GM21737 (cell line): ENCODE data around the gene CEACAM7.
"Not testable (repeated sequence)": the region's sequence is repeated elsewhere in the genome, so short reads cannot be mapped to it uniquely, and the experiment has no call there.

Experiments
- ATAC-seq: cut with Tn5 transposase; IDR thresholded peaks from one replicate; pipeline ENCODE4 v1.9.1; 2021; ENCODE audit warnings: mild to moderate bottlenecking, moderate library complexity; ENCODE audit not compliant: unreplicated experiment

CEACAM7 gene

DNA sequence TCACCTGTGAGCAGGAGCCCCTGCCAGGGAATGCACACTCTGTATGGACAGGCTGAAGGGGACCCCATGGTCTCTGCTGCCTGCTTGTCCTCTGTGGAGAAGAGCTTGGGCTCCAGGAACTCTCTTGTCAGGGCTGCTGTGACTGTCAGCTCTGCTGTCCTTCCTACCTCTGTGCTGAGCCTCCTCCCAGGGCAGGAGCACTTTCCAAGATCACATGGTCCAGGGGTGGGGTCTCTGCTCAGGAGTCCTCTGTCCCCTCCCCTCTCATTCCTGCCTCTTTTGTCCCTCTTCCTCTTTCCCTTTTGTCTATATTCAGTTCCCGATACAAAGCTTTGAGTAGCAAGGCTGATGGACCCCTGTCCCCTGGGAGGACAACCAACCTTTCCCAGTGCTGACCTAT, at the start of gene CEACAM7:
CEACAM7 (minus strand) TSS at position 173 of the 400 bp plus-strand sequence; CDS start at position 68, 105 bp downstream.
- ATAC-seq, result no peak

DNA sequence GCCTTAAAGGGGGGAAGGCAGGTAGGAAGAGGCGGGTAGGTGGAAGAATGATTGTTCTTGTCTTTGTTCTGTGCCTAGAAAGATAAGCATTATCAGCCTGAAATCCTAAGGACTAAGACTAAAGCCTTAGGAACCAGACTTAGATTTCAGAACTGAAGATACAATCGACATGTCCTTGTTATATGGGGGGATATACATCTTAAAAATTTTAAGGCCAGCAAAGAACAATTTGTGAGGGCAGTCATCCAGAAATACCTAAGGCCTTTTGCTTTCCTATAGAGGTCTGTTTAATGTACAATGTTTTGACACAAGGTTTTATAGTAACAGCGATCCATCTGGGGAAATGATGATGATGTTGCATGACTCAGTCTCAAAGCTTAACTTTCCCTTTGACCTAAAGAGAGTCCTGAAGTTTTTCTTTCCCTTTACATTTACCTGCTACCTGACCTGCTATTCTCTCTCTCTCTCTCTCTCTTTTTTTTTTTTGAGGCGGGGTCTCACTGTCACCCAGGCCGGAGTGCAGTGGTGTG, 47.1 kb upstream of the CEACAM7 start:
- ATAC-seq, result no peak

GRCh38 chr19:41734585-41734984, 46.5 kb upstream of the CEACAM7 start:
- no peak for ATAC-seq

DNA sequence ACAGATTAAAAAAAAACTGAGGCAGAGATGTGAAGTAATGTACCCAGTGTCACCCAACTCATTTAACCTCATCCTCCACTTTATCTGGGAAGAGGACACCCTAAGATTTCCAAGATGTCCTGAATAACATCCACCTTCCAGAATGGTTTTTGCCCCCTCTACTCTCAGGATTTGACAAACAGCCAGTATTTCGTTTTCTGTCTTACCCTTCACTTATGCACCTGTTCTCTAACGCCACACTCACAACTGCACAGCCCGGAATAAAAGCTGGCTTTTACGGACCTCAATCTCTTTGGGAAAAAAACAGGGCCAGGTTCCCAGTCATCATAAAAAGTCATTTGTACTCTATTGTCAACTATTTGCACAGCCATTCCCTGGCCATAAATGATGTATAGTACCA, 46.1 kb upstream of the CEACAM7 start:
- ATAC-seq, result no peak

DNA sequence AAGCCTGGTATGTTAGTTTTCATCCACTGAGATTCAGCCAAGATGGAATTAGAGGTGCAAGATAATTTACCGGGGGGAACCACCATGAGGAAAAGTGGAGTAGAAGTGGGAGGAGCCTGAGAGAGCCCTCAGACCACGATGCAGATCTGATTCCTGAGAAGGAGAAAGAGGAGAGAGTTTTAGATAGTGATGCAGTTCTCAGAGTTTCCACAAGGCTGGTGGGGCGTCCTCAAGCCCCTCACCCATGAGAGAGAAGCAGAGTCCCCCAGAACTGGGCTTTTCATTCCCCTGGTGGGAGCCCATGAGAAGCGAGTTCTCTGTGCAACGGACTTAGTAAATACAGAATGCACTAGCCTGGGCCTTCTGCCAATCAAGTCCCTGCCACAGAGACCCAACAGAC, 38.4 kb upstream of the CEACAM7 start:
- no peak for ATAC-seq

GRCh38 chr19:41720103-41720502, 32.0 kb upstream of the CEACAM7 start:
- no peak for ATAC-seq

- ATAC-seq, result no peak
Observed at GRCh38 chr19:41718761-41719160, 30.7 kb upstream of the CEACAM7 start.

GRCh38 chr19:41714598-41714997, 26.5 kb upstream of the CEACAM7 start:
- no peak for ATAC-seq

GRCh38 chr19:41711376-41712261, 23.5 kb upstream of the CEACAM7 start:
- ATAC-seq, result no peak

- ATAC-seq, result no peak
Observed at GRCh38 chr19:41709951-41710645, 22.0 kb upstream of the CEACAM7 start.

GRCh38 chr19:41709516-41709915, 21.4 kb upstream of the CEACAM7 start:
- ATAC-seq, result not testable (repeated sequence)

GRCh38 chr19:41708481-41708880, 20.4 kb upstream of the CEACAM7 start, which contains the start of gene CEACAM5:
CEACAM5 (plus strand) TSS chr19:41708626; CDS start chr19:41708732, 106 bp downstream.
- ATAC-seq, result no peak

DNA sequence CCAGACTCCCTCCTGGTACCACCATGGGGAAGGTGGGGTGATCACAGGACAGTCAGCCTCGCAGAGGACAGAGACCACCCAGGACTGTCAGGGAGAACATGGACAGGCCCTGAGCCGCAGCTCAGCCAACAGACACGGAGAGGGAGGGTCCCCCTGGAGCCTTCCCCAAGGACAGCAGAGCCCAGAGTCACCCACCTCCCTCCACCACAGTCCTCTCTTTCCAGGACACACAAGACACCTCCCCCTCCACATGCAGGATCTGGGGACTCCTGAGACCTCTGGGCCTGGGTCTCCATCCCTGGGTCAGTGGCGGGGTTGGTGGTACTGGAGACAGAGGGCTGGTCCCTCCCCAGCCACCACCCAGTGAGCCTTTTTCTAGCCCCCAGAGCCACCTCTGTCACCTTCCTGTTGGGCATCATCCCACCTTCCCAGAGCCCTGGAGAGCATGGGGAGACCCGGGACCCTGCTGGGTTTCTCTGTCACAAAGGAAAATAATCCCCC, 19.9 kb upstream of the CEACAM7 start:
- no peak for ATAC-seq

DNA sequence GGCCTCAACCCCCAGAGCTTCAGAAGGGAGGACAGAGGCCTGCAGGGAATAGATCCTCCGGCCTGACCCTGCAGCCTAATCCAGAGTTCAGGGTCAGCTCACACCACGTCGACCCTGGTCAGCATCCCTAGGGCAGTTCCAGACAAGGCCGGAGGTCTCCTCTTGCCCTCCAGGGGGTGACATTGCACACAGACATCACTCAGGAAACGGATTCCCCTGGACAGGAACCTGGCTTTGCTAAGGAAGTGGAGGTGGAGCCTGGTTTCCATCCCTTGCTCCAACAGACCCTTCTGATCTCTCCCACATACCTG, 19.4 kb upstream of the CEACAM7 start:
- ATAC-seq, result no peak

- no peak for ATAC-seq
Observed at GRCh38 chr19:41706741-41707501, 18.9 kb upstream of the CEACAM7 start.

DNA sequence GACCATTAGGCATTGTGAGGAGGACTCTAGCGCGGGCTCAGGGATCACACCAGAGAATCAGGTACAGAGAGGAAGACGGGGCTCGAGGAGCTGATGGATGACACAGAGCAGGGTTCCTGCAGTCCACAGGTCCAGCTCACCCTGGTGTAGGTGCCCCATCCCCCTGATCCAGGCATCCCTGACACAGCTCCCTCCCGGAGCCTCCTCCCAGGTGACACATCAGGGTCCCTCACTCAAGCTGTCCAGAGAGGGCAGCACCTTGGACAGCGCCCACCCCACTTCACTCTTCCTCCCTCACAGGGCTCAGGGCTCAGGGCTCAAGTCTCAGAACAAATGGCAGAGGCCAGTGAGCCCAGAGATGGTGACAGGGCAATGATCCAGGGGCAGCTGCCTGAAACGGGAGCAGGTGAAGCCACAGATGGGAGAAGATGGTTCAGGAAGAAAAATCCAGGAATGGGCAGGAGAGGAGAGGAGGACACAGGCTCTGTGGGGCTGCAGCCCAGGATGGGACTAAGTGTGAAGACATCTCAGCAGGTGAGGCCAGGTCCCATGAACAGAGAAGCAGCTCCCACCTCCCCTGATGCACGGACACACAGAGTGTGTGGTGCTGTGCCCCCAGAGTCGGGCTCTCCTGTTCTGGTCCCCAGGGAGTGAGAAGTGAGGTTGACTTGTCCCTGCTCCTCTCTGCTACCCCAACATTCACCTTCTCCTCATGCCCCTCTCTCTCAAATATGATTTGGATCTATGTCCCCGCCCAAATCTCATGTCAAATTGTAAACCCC, 17.5 kb upstream of the CEACAM7 start:
- no peak for ATAC-seq

- no peak for ATAC-seq
Observed at GRCh38 chr19:41703602-41704293, 15.7 kb upstream of the CEACAM7 start.

- ATAC-seq, result no peak
Observed at GRCh38 chr19:41702171-41702651, 14.1 kb upstream of the CEACAM7 start.

DNA sequence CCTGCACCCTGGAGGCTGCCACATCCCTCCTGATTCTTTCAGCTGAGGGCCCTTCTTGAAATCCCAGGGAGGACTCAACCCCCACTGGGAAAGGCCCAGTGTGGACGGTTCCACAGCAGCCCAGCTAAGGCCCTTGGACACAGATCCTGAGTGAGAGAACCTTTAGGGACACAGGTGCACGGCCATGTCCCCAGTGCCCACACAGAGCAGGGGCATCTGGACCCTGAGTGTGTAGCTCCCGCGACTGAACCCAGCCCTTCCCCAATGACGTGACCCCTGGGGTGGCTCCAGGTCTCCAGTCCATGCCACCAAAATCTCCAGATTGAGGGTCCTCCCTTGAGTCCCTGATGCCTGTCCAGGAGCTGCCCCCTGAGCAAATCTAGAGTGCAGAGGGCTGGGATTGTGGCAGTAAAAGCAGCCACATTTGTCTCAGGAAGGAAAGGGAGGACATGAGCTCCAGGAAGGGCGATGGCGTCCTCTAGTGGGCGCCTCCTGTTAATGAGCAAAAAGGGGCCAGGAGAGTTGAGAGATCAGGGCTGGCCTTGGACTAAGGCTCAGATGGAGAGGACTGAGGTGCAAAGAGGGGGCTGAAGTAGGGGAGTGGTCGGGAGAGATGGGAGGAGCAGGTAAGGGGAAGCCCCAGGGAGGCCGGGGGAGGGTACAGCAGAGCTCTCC, 13.5 kb upstream of the CEACAM7 start:
- ATAC-seq, result no peak
